HepG2 (cell line): ENCODE data around the gene ZIK1. TPM values are rescaled to one million over a fixed set of nuclear protein-coding genes. Genes with fewer than 3 reads are reported as not detected.

Source experiments
- CBFB ChIP-seq: sonication (generic); formaldehyde crosslinking; IDR thresholded peaks from 2 replicates; pipeline ENCODE4 v1.4.0; 2020; ENCODE audit warnings: missing genetic modification reagents
- EZH2 ChIP-seq: conservative IDR thresholded peaks from 2 replicates; pipeline ENCODE4 v1.6.1; 2012; ENCODE audit warnings: mild to moderate bottlenecking, low read depth, low read length, moderate library complexity
- FOXC1 ChIP-seq: sonication (generic); formaldehyde crosslinking; IDR thresholded peaks from 2 replicates; pipeline ENCODE4 v1.8.0; 2022; ENCODE audit warnings: mild to moderate bottlenecking, missing genetic modification reagents, borderline replicate concordance
- HES4 ChIP-seq: sonication (generic); formaldehyde crosslinking; IDR thresholded peaks from 2 replicates; pipeline ENCODE4 v1.9.0; 2021; ENCODE audit warnings: mild to moderate bottlenecking, missing genetic modification reagents, borderline replicate concordance
- KLF11 ChIP-seq: IDR thresholded peaks from 2 replicates; pipeline ENCODE4 v1.6.1; 2016; ENCODE audit warnings: missing compliant biosample characterization
- MED1 ChIP-seq: sonication (generic); formaldehyde crosslinking; IDR thresholded peaks from 2 replicates; pipeline ENCODE4 v1.4.0; 2020; ENCODE audit warnings: missing genetic modification reagents
- NFYC ChIP-seq: IDR thresholded peaks from 2 replicates; pipeline ENCODE4 v1.6.1; 2016; ENCODE audit warnings: missing genetic modification reagents, missing compliant biosample characterization
- PITX1 ChIP-seq: sonication (generic); formaldehyde crosslinking; IDR thresholded peaks from 2 replicates; pipeline ENCODE4 v1.5.1; 2020; ENCODE audit warnings: mild to moderate bottlenecking, missing genetic modification reagents
- THAP11 ChIP-seq: IDR thresholded peaks from 2 replicates; pipeline ENCODE4 v1.6.1; 2016; ENCODE audit warnings: missing biosample characterization, missing genetic modification reagents
- YEATS2 ChIP-seq: sonication (generic); formaldehyde crosslinking; IDR thresholded peaks from 2 replicates; pipeline ENCODE4 v1.4.0; 2020; ENCODE audit warnings: missing genetic modification reagents, borderline replicate concordance
- ZNF543 ChIP-seq: sonication (generic); formaldehyde crosslinking; IDR thresholded peaks from 2 replicates; pipeline ENCODE4 v1.4.0; 2020; ENCODE audit warnings: mild to moderate bottlenecking, missing genetic modification reagents
- ZNF547 ChIP-seq: sonication (generic); formaldehyde crosslinking; IDR thresholded peaks from 2 replicates; pipeline ENCODE4 v1.5.1; 2020; ENCODE audit warnings: mild to moderate bottlenecking, missing genetic modification reagents
- ZNF713 ChIP-seq: sonication (generic); formaldehyde crosslinking; IDR thresholded peaks from 2 replicates; pipeline ENCODE4 v1.4.0; 2020; ENCODE audit warnings: mild to moderate bottlenecking, missing genetic modification reagents
- ZNF776 ChIP-seq: sonication (generic); formaldehyde crosslinking; IDR thresholded peaks from 2 replicates; pipeline ENCODE4 v1.4.0; 2020; ENCODE audit warnings: mild to moderate bottlenecking, missing genetic modification reagents
- ZSCAN25 ChIP-seq: sonication (generic); formaldehyde crosslinking; IDR thresholded peaks from 2 replicates; pipeline ENCODE4 v1.8.0; 2022; ENCODE audit warnings: mild to moderate bottlenecking, missing genetic modification reagents
- polyA plus RNA-seq, 8 experiments: library from polyadenylated mRNA; depleted of rRNA in 3 of 8; stranded (reverse) in 7 of 8; unstranded in 1 of 8; fragments of >200 nt; fragmentation: Illumina TruSeq in 4 of 8; extraction: Trizol in 4 of 8; gene quantifications; 2 replicates each; pipeline versions ENCODE4 v1.2.1 to v1.2.3, GENCODE V29; 2011 to 2016; ENCODE audit warnings: low read depth in 4 of 8, missing spikeins in 1 of 8, mixed read lengths in 1 of 8; ENCODE audit not compliant: insufficient read depth in 1 of 8
- total RNA-seq, 5 experiments: library from RNA; depleted of rRNA; stranded (reverse); fragments of >200 nt; fragmentation: Illumina TruSeq; extraction: Trizol; gene quantifications; 2 replicates each; pipeline ENCODE4 v1.2.3, GENCODE V29; 2016; ENCODE audit warnings: low read depth in 1 of 5
- TF ChIP-seq, protein P1 (sequence below): sonication (generic); formaldehyde crosslinking; IDR thresholded peaks from 2 replicates; pipeline ENCODE4 v1.4.0; 2020; ENCODE audit warnings: mild to moderate bottlenecking, missing genetic modification reagents
- TF ChIP-seq, protein P2 (sequence below): sonication (generic); formaldehyde crosslinking; IDR thresholded peaks from 2 replicates; pipeline ENCODE4 v1.4.0; 2020; ENCODE audit warnings: low read depth, mild to moderate bottlenecking, missing genetic modification reagents
- TF ChIP-seq, protein P3 (sequence below): sonication (generic); formaldehyde crosslinking; IDR thresholded peaks from 2 replicates; pipeline ENCODE4 v1.5.1; 2020; ENCODE audit warnings: missing genetic modification reagents, mild to moderate bottlenecking, borderline replicate concordance
- TF ChIP-seq, protein P4 (sequence below): IDR thresholded peaks from 2 replicates; pipeline ENCODE4 v1.4.0; 2020; ENCODE audit warnings: mild to moderate bottlenecking, missing genetic modification reagents
- TF ChIP-seq, protein P5 (sequence below): sonication (generic); formaldehyde crosslinking; IDR thresholded peaks from 2 replicates; pipeline ENCODE4 v1.5.1; 2020; ENCODE audit warnings: missing genetic modification reagents, mild to moderate bottlenecking, borderline replicate concordance

Gene ZIK1
- total and polyA plus RNA-seq, 2 of the 13 experiments (the other 11 are each of a cell fraction or from before 2014, with no cell fraction given): 2.1 to 7.2 TPM

DNA sequence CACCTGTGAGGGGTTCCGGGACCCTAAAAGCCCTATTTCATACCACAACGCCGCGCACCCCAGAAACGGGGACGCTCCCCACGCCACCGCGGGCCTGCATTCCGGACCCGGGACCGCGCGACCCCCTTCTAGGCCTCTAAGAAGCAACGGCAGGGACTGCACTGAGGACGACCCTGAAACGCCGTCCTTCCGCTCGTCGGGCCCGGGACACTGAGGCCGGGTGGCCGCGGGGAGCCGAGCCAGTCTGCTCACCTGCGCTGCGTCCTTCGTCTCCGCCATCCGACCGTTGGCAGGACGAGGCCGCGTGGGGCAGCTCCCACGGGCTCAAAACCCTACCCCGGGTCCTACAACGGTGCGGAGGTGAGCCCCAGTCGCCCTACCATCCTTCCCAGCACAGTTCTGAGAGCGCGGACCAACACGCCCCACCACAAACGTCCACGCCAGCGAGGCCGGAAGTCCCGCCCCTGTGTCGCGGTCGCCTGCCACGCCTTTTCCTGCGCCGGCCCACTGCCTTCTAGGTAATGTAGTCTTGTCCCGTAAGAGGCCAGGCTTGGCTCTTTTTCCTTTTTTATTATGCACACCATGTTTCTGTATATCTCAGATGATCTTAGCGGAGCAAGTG is 24.4 kb upstream of the ZIK1 start, which contains the start of gene ZNF550 (continued):
- TF ChIP-seq FOXC1 (no peak; the same call in 1 of the 2 replicates), HES4 (CRISPR knock-in tag) (peak; percentile 77; the same call in 1 of the 2 replicates), ZSCAN25 (peak; percentile 54; the same call in 1 of the 2 replicates), YEATS2 (peak; percentile 86; the same call in 1 of the 2 replicates), ZNF543 (CRISPR knock-in tag) (peak; percentile 49; the same call in 1 of the 2 replicates), ZNF713 (CRISPR knock-in tag) (no peak), CBFB (CRISPR knock-in tag) (peak; percentile 41; the same call in 1 of the 2 replicates), THAP11 (CRISPR knock-in tag) (peak; percentile 100), ZNF776 (CRISPR knock-in tag) (0 out of 2 replicates have a peak, but pooled peaks have one; percentile 9), ZNF547 (CRISPR knock-in tag) (0 out of 2 replicates have a peak, but pooled peaks have one; percentile 62), MED1 (peak; percentile 26; the same call in 1 of the 2 replicates), PITX1 (CRISPR knock-in tag) (peak; percentile 58; the same call in 1 of the 2 replicates), EZH2 (no peak), KLF11 (CRISPR knock-in tag) (no peak), NFYC (CRISPR knock-in tag) (peak; percentile 54)
- TF ChIP-seq, protein P1, sequence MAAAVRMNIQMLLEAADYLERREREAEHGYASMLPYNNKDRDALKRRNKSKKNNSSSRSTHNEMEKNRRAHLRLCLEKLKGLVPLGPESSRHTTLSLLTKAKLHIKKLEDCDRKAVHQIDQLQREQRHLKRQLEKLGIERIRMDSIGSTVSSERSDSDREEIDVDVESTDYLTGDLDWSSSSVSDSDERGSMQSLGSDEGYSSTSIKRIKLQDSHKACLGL (CRISPR knock-in tag): 0 out of 2 replicates have a peak, but pooled peaks have one; percentile 28
- TF ChIP-seq, protein P2, sequence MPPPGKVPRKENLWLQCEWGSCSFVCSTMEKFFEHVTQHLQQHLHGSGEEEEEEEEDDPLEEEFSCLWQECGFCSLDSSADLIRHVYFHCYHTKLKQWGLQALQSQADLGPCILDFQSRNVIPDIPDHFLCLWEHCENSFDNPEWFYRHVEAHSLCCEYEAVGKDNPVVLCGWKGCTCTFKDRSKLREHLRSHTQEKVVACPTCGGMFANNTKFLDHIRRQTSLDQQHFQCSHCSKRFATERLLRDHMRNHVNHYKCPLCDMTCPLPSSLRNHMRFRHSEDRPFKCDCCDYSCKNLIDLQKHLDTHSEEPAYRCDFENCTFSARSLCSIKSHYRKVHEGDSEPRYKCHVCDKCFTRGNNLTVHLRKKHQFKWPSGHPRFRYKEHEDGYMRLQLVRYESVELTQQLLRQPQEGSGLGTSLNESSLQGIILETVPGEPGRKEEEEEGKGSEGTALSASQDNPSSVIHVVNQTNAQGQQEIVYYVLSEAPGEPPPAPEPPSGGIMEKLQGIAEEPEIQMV (CRISPR knock-in tag): peak; percentile 20; the same call in 1 of the 2 replicates
- TF ChIP-seq, protein P3, sequence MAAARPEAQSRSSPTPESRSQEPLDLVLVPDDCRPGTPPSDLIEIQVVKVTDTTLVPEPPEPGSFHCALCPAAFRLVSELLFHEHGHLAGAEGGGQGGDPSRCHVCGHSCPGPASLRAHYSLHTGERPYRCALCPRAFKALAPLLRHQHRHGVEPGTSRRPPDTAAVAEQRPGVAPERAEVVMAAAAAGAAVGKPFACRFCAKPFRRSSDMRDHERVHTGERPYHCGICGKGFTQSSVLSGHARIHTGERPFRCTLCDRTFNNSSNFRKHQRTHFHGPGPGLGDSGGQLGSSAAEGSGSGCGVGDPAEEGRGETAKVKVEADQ (CRISPR knock-in tag): peak; percentile 40; the same call in 1 of the 2 replicates
- TF ChIP-seq, protein P4, sequence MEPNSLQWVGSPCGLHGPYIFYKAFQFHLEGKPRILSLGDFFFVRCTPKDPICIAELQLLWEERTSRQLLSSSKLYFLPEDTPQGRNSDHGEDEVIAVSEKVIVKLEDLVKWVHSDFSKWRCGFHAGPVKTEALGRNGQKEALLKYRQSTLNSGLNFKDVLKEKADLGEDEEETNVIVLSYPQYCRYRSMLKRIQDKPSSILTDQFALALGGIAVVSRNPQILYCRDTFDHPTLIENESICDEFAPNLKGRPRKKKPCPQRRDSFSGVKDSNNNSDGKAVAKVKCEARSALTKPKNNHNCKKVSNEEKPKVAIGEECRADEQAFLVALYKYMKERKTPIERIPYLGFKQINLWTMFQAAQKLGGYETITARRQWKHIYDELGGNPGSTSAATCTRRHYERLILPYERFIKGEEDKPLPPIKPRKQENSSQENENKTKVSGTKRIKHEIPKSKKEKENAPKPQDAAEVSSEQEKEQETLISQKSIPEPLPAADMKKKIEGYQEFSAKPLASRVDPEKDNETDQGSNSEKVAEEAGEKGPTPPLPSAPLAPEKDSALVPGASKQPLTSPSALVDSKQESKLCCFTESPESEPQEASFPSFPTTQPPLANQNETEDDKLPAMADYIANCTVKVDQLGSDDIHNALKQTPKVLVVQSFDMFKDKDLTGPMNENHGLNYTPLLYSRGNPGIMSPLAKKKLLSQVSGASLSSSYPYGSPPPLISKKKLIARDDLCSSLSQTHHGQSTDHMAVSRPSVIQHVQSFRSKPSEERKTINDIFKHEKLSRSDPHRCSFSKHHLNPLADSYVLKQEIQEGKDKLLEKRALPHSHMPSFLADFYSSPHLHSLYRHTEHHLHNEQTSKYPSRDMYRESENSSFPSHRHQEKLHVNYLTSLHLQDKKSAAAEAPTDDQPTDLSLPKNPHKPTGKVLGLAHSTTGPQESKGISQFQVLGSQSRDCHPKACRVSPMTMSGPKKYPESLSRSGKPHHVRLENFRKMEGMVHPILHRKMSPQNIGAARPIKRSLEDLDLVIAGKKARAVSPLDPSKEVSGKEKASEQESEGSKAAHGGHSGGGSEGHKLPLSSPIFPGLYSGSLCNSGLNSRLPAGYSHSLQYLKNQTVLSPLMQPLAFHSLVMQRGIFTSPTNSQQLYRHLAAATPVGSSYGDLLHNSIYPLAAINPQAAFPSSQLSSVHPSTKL (CRISPR knock-in tag): peak; percentile 19; the same call in 1 of the 2 replicates
- TF ChIP-seq, protein P5, sequence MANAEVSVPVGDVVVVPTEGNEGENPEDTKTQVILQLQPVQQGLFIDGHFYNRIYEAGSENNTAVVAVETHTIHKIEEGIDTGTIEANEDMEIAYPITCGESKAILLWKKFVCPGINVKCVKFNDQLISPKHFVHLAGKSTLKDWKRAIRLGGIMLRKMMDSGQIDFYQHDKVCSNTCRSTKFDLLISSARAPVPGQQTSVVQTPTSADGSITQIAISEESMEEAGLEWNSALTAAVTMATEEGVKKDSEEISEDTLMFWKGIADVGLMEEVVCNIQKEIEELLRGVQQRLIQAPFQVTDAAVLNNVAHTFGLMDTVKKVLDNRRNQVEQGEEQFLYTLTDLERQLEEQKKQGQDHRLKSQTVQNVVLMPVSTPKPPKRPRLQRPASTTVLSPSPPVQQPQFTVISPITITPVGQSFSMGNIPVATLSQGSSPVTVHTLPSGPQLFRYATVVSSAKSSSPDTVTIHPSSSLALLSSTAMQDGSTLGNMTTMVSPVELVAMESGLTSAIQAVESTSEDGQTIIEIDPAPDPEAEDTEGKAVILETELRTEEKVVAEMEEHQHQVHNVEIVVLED (CRISPR knock-in tag): peak; percentile 92
